ENCODE measurements around the gene TRIM41. TPM values are rescaled to one million over a fixed set of nuclear protein-coding genes. Genes with fewer than 3 reads are reported as not detected.
A peak's percentile ranks its signal among the peaks of the same experiment; 100 is the strongest.
"Not testable (repeated sequence)": the region's sequence is repeated elsewhere in the genome, so short reads cannot be mapped to it uniquely, and the experiment has no call there.

TRIM41 gene
- total and polyA plus RNA-seq, 2 donors: 8.8 to 20.6 TPM

DNA sequence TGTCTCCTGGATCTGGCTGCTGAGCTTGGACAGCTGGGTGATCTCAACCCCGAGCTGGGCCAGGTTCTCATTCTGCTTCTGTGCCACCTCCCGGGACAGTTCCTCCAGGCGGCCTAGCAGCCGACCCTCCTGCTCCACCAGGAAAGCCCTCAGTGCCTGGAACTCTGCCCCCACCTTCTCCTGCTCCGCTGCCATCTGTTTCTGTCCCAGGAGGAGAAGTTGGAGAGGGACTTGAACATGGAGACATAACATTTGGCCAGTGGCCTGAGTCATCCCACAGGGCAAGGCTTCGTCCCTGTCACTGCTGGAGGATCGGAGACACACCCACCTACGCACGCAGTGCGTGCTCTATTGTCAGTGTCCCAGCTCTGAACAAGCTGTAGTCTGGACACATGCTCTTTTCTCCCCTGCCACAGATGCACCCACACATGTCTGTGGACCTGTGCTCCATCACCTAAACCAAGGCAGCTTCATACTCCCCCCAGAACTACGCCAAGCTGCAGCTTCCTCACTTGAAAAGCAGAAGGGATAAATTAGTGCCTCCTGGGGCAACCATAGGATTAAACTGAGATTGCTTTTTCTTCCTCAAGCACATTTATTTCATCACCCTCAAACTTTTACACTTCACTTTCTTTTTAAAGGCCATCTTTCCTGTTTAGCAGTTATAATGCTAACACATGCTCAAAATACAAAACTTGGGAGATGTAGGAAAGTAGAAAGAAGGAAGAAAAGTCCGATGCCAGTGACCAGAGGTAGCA lies 23.0 kb upstream of the TRIM41 start:
- DNase-seq (ENCODE audit: extremely low spot score): no peak
- 74% methylated on average over 12 of the region's 12 CpGs for WGBS

DNA sequence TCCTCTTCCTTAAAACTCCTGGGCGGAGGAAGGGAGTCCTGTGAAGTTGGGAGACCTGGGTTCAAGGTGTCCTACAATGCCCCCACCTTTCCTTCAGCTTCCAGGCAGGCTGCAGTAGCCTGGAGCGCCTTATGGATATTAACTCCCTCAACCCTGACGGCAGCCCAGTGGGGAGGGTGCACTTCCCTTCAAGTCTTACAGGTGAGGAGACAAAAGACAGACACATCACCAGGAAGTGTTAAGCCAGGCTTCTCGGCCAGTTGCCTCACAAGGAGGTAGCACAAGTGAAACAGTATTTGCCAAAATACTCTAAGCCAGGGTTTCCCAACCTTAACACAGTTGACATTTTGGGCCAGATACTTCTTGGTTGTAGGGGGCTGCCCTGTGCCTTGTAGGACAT lies 22.3 kb upstream of the TRIM41 start:
- WGBS: 68% methylated on average over 4 of the region's 4 CpGs
- Histone ChIP-seq H3K36me3 (ENCODE audit: insufficient read depth) (no peaks in the 10 kb centered on the region), H3K4me1 (ENCODE audit: insufficient read depth) (peaks cover 3% of the 10 kb centered on the region), H3K27ac (ENCODE audit: low read depth) (no peak overlapping the region), H3K4me3 (ENCODE audit: low read depth, low read length) (no peak overlapping the region)
- no peak for DNase-seq (ENCODE audit: extremely low spot score)

More for the DNA sequence above, 23.0 kb upstream of the TRIM41 start:
- H3K4me3 ChIP-seq (ENCODE audit: low read depth, low read length): no peak overlapping the region
- H3K27ac ChIP-seq (ENCODE audit: low read depth): no peak overlapping the region
- H3K36me3 ChIP-seq (ENCODE audit: insufficient read depth): no peaks in the 10 kb centered on the region
- peaks cover 3% of the 10 kb centered on the region for H3K4me1 ChIP-seq (ENCODE audit: insufficient read depth)

DNA sequence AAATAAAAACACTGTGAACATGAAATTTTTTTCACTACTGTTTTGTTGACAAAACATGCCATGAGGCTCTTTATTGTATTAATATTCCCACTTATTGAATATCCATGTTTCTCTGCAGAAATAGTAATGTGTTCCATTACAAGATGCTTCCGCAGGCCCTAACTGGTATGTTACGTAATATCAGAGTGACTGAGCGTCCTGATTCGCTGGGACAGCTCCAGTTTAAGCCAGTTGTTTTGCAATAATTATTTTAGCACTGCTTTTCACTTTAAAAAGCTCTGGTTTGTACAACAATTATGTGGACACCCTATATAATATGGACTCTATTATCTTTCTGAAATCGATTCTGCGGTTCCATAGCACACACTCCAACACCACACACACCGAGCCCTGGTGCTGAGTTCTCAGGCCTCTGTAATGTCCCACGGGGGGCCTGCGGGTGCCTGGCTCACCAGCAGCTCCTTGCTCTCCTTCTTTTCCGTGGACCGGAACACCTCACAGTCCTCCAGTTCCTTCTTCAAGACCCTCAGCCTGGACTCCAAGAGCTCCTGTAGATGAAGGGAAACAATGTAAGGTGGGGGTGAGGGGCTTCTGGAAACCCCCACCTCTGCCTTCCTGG lies 19.9 kb upstream of the TRIM41 start:
- no peaks in the 10 kb centered on the region for H3K36me3 ChIP-seq (ENCODE audit: insufficient read depth)
- H3K4me1 ChIP-seq (ENCODE audit: insufficient read depth): peaks cover 3% of the 10 kb centered on the region
- 73% methylated on average over 11 of the region's 11 CpGs for WGBS
- no peak overlapping the region for H3K27ac ChIP-seq (ENCODE audit: low read depth)
- DNase-seq (ENCODE audit: extremely low spot score): no peak
- H3K4me3 ChIP-seq (ENCODE audit: low read depth, low read length): no peak overlapping the region

DNA sequence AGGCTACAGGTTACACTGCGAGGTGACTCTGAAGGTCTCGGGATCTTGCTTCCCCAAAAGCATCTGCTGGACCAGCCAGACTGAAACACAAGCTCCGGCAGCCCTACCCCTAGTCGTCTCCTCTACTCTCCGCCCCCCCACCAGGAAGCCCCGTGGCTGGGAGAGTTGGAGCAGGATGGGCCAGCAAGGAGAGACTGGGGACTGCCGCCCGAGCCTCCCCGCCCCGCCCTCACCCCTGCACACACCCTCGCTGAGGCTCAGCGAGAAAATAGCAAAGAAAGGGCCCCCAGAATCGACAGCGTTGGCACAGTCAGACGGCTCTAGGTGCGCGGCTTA lies 19.3 kb upstream of the TRIM41 start:
- peaks cover 3% of the 10 kb centered on the region for H3K4me1 ChIP-seq (ENCODE audit: insufficient read depth)
- H3K4me3 ChIP-seq (ENCODE audit: low read depth, low read length): peak overlapping the region; percentile 47
- no peak for DNase-seq (ENCODE audit: extremely low spot score)
- no peaks in the 10 kb centered on the region for H3K36me3 ChIP-seq (ENCODE audit: insufficient read depth)
- 9% methylated on average over 17 of the region's 17 CpGs for WGBS
- H3K27ac ChIP-seq (ENCODE audit: low read depth): no peak overlapping the region

DNA sequence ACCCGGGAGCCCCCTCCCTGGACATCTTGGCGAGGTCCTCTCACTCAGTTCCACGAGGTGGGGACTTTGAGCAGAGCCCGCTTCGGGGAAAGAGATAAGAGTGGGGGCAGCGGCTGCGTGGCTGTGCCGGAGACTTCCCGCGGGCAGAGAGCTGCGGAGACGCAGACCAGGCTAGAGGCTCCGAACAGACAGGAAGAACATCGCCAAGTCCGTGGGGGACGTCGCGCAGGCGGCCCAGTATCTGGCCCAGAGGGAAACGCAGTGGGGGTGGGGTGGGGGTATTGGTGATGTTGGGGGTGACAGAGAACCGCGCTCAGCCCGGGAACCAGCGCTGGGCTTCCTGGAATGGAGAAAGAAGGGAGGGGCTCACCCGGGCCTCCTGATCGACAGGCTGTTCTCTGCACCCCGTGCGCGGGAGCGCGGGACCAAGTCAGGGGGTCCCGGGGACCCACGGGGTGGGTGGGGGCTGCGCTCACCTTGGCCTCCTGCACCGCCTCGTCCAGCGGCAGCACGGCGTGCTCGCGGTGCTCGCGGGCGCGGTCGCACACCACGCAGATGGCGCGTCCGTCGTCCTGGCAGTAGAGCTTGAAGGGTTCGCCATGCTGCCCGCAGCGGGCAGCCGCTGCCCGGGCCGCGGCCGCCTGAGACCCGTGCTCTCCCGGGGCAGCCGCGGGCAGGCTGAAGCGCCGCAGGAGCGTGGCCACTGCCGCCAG lies 18.8 kb upstream of the TRIM41 start:
- no peak overlapping the region for H3K27ac ChIP-seq (ENCODE audit: low read depth)
- under 1% methylated on average over 67 of the region's 67 CpGs for WGBS

DNA sequence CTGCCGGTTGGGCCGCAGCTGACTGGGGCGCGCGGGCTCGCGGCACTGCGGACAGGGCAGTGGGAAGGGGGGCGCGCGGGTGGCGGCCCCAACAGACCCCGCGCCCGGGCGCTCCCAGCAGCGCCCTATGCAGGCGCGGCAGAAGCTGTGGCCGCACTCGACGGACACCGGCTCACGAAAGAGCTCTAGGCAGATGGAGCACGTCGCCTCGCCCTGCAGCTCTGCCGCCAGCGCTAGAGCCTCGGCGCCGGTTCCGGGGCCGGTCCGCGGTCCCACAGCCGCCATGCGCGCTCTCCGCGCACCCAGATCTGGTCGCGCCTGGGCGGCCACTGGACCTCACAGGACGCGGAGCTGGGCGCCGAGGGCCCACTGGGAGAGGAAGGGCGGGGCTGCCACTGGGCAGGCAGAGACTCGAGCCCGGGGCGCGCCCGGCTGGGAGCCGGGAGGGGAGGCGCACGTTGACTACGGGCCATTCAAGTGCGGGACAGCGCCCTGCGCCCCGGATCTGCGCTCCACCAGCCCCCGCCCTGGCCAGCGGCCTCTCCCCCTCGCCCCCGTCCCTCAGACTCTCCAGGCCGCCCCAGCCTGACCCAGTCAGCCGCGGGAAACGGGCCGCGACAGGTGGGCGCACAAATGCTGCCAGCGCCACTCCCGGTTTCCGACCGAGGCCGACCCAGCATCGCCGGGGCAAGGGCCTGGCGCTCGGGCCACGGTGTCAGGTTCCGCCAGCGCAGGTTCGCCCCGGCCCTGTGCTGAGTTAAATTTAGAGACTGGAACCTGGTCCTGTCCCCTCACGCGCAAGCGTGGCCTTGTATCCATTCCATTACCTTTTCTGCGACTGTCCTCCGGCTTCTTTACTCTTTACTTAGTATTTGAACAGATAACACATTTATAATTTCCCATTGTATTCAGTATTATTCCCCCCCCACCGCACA lies 18.0 kb upstream of the TRIM41 start, which contains the start of gene TRIM7:
TRIM7 (minus strand) TSS at position 371 of the 935 bp plus-strand sequence; CDS start at position 285, 86 bp downstream.
- DNase-seq (ENCODE audit: extremely low spot score): no peak
- H3K4me1 ChIP-seq (ENCODE audit: insufficient read depth): peaks cover 3% of the 10 kb centered on the region
- WGBS: 1% methylated on average over 94 of the region's 94 CpGs
- H3K4me3 ChIP-seq (ENCODE audit: low read depth, low read length): peak within 1 kb of the TSS; percentile 47
- H3K27ac ChIP-seq (ENCODE audit: low read depth): no peak within 1 kb of the TSS
- H3K36me3 ChIP-seq (ENCODE audit: insufficient read depth): no peaks in the 10 kb centered on the region

More for the DNA sequence above, 18.8 kb upstream of the TRIM41 start:
- DNase-seq (ENCODE audit: extremely low spot score): no peak
- peak overlapping the region; percentile 47 for H3K4me3 ChIP-seq (ENCODE audit: low read depth, low read length)
- no peaks in the 10 kb centered on the region for H3K36me3 ChIP-seq (ENCODE audit: insufficient read depth)
- H3K4me1 ChIP-seq (ENCODE audit: insufficient read depth): peaks cover 3% of the 10 kb centered on the region

DNA sequence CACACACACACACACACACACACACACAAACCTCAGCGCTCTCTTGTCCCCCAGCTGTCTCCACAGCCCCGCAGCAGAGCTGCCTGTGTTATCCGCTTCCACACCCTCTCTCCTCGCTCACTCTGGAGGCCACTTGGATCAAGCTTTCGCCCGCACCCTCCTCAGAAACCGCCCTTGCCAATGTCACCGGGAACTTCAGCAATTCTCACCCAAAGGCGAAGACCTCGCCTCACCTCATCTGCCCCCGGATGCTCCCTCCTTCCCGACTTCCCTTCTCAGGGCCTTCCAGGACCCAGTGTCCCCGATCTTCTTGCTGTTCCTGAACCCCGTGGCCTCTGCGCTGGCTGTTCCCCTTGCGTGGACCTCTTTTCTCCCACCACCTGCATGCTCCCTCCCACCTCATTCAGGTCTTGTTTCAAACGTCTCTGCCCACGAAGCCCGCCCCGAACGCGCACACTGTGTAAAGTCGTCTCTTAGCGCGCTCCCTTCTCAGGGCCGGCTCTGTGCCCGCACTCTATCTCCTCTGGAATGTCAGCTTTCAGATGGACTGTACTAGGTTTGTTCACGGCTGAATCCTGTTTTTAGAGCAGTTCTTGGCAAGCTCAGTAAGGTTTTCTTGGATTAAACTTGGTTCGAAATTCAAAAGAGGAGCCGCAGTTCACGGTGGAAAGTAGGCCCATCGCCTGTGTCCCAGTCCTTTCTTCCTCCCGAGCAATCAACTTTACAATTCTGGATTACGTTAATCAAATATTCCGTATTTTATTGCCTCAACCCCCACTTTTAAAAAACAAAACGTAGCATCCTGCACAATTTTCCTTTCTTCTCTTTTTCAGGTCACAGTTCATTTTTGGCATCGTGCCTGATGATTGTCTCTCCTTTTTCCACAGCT lies 17.1 kb upstream of the TRIM41 start:
- Histone ChIP-seq H3K4me3 (ENCODE audit: low read depth, low read length) (peak overlapping the region; percentile 47), H3K4me1 (ENCODE audit: insufficient read depth) (peaks cover 3% of the 10 kb centered on the region), H3K27ac (ENCODE audit: low read depth) (no peak overlapping the region), H3K36me3 (ENCODE audit: insufficient read depth) (no peaks in the 10 kb centered on the region)
- no peak for DNase-seq (ENCODE audit: extremely low spot score)
- WGBS: 12% methylated on average over 37 of the region's 37 CpGs

DNA sequence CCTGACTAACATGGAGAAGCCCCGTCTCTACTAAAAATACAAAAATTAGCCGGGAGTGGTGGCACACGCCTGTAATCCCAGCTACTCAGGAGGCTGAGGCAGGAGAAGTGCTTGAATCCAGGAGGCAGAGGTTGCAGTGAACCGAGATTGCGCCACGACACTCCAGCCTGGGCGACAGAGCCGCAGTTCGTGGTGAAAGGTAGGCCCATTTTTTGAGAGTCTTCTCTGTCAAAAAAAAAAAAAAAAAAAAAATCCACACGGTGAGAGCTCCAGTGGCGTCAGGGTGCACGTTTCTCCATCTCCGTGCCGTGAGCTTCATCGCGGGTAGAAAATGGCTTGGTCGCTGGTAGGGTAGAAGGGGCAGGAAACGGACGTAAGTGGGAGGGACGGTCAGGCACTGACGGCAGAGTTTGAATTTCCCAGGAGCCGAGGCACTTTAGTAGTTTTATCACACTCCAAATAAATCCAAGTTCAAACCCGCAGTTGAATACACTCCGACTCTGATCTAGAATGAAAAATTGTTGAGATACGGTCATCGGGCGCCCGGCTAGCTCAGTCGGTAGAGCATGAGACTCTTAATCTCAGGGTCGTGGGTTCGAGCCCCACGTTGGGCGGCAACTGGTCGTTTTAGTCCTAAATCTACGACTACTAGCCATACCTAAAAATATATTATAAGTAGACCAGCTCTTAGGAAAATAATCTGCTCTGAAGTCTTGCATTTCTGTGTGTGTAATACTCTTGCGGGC lies 15.7 kb upstream of the TRIM41 start:
- peak overlapping the region; percentile 15 for H3K27ac ChIP-seq (ENCODE audit: low read depth)
- peak overlapping the region; percentile 29 for H3K4me3 ChIP-seq (ENCODE audit: low read depth, low read length)
- no peak for DNase-seq (ENCODE audit: extremely low spot score)
- WGBS: under 1% methylated on average over 36 of the region's 36 CpGs
- H3K4me1 ChIP-seq (ENCODE audit: insufficient read depth): peaks cover 3% of the 10 kb centered on the region
- H3K36me3 ChIP-seq (ENCODE audit: insufficient read depth): no peaks in the 10 kb centered on the region

DNA sequence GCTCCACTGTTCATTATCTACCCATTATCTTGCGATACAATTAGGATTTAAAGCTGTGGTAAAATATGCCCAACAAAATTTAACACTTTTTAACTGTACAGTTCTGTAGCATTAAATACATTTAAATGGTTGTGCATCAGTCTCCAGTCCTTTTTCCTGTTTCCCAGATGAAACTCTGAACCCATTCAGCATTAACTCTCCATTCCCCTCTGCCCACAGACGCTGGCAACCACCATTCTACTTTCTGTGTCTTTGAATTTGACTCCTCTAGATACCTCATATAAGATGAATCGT lies 15.2 kb upstream of the TRIM41 start:
- peaks cover 3% of the 10 kb centered on the region for H3K4me1 ChIP-seq (ENCODE audit: insufficient read depth)
- H3K36me3 ChIP-seq (ENCODE audit: insufficient read depth): no peaks in the 10 kb centered on the region
- DNase-seq (ENCODE audit: extremely low spot score): no peak
- no peak overlapping the region for H3K4me3 ChIP-seq (ENCODE audit: low read depth, low read length)
- H3K27ac ChIP-seq (ENCODE audit: low read depth): no peak overlapping the region
- WGBS: 46% methylated on average over 3 of the region's 3 CpGs

DNA sequence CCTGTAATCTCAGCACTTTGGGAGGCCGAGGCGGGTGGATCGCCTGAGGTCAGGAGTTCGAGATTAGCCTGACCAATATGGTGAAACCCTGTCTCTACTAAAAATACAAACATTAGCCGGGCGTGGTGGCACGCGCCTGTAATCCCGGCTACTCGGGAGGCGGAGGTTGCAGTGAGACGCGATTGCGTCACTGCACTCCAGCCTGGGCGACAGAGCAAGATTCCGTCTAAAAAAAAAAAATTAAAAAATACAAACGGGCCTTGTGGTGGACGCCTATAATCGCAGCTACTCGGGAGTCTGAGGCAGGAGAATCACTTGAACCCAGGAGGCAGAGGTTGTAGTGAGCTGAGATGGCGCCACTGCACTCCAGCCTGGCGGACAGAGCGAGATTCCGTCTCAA lies 14.1 kb upstream of the TRIM41 start:
- H3K4me1 ChIP-seq (ENCODE audit: insufficient read depth); H3K36me3 ChIP-seq (ENCODE audit: insufficient read depth); H3K4me3 ChIP-seq (ENCODE audit: low read depth, low read length); DNase-seq (ENCODE audit: extremely low spot score); H3K27ac ChIP-seq (ENCODE audit: low read depth): not testable (repeated sequence)
- WGBS: 85% methylated on average over 24 of the region's 24 CpGs

DNA sequence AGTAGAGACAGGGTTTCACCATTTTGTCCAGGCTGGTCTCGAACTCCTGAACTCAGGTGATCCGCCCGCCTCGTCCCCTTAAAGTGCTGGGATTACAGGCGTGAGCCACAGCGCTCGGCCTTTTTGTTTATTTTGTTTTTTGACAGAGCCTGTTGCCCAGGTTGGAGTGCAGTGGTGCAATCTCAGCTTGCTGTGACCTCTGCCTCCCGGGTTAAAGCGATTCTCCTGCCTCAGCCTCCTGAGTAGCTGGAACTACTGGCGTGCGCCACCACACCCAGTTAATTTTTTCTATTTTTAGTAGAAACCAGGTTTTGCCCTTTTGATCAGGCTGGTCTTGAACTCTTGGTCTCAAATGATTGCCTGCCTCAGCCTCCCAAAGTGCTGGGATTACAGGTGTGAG lies 12.9 kb upstream of the TRIM41 start:
- not testable (repeated sequence) for H3K4me1 ChIP-seq (ENCODE audit: insufficient read depth); H3K27ac ChIP-seq (ENCODE audit: low read depth); H3K36me3 ChIP-seq (ENCODE audit: insufficient read depth); H3K4me3 ChIP-seq (ENCODE audit: low read depth, low read length); DNase-seq (ENCODE audit: extremely low spot score)
- WGBS: 76% methylated on average over 11 of the region's 11 CpGs

DNA sequence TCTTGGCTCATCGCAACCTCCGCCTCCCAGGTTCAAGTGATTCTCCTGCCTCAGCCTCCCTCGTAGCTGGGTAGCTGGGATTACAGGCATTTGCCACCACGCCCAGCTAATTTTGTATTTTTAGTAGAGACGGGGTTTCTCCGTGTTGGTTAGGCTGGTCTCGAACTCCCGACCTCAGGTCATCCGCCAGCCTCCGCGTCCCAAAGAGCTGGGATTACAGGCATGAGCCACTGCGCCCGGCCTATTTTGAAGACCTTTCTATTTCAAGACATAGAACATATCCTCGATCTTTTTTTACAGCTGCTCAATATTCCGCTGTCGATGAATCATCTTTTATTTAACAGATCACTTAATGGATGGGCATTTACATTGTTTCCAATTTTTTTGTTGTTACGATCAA lies 12.4 kb upstream of the TRIM41 start:
- not testable (repeated sequence) for H3K4me1 ChIP-seq (ENCODE audit: insufficient read depth); DNase-seq (ENCODE audit: extremely low spot score); H3K27ac ChIP-seq (ENCODE audit: low read depth); H3K4me3 ChIP-seq (ENCODE audit: low read depth, low read length); H3K36me3 ChIP-seq (ENCODE audit: insufficient read depth)
- 78% methylated on average over 17 of the region's 17 CpGs for WGBS

All from urinary bladder (tissue), 4 donors.